GM19438 (cell line): ENCODE data around the gene TMEM190.
"Not testable (repeated sequence)": the region's sequence is repeated elsewhere in the genome, so short reads cannot be mapped to it uniquely, and the experiment has no call there.

Experiments
- ATAC-seq: cut with Tn5 transposase; IDR thresholded peaks from one replicate; pipeline ENCODE4 v1.9.1; 2021; ENCODE audit warnings: low read depth; ENCODE audit not compliant: unreplicated experiment

TMEM190 gene

DNA sequence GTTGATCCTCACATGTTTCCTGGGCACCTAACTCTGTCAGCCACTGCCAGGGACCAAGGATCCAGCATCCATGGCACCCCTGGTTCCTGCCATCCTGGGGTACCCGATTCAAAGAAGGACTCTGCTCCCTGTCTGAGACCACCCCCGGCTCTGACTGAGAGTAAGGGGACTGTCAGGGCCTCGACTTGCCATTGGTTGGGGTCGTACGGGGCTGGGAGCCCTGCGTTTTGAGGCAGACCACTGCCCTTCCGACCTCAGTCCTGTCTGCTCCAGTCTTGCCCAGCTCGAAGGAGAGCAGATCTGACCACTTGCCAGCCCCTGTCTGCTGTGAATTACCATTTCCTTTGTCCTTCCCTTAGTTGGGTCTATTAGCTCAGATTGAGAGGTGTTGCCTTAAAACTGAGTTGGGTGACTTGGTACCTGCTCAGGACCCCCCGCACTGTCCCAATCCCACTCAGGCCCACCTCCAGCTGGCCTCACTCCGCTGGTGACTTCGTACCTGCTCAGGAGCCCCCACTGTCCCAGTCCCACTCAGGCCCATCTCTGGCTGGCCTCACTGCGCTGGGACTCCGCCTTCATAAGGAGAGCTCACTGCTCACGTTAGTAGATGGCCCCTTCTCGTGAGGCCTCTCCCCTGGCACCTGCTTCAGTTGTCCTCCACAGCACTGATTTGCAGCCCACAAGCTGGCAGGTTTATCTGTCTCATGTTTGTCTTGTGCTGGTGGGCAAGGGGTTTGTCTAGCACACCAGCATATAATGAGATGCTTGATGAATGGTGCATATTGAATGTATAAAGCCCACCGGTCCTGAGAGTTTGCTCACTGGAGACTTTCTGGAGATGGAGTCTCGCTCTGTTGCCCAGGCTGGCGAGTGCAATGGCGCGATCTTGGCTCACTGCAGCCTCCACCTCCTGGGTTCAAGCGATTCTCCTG, 13.0 kb downstream of the TMEM190 start:
- ATAC-seq, result no peak

DNA sequence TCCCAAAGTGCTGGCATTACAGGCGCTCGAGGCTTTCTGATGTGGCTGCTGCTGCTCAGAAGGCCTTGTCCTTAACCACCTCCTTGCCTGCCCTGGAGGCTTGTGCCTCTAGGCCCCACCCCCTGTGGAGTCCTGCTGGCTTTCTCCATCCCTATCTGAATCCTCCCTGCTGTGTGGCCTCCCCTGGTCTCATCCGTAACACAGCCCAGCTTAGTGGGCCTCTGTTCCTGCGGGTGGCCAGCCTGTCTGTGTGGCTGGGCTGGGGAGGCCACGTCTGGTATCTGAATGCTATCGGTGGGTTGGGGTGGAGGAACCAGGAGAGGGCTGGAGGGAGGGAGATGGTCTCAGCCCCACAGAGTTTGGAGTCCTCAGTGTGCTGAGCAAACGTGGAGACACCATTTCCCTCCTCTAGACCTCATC, 13.8 kb downstream of the TMEM190 start:
- ATAC-seq, result no peak

DNA sequence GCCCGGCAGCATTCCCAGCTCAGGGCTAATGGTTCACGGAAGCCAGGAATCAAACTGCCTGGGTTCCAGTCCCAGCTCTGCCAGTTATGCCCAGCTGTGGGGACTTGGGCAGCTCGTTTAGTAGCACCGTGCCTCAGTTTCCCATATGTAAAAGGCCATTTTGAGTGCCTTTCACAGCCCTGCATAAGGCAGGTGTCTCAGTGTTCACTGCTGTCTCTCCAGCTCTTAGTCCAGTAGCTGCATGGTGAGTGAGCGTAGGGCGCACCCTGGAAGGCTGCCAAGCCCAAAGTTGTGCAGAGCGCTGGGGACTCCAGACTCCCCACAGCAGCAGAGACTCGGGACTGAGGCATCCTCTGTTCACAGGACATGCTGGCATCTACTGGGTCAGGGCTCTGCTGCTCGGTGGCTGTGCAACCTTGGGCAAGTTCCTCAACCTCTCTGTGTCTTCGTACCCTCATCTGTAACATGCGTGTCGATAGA, 14.6 kb downstream of the TMEM190 start:
- no peak for ATAC-seq

DNA sequence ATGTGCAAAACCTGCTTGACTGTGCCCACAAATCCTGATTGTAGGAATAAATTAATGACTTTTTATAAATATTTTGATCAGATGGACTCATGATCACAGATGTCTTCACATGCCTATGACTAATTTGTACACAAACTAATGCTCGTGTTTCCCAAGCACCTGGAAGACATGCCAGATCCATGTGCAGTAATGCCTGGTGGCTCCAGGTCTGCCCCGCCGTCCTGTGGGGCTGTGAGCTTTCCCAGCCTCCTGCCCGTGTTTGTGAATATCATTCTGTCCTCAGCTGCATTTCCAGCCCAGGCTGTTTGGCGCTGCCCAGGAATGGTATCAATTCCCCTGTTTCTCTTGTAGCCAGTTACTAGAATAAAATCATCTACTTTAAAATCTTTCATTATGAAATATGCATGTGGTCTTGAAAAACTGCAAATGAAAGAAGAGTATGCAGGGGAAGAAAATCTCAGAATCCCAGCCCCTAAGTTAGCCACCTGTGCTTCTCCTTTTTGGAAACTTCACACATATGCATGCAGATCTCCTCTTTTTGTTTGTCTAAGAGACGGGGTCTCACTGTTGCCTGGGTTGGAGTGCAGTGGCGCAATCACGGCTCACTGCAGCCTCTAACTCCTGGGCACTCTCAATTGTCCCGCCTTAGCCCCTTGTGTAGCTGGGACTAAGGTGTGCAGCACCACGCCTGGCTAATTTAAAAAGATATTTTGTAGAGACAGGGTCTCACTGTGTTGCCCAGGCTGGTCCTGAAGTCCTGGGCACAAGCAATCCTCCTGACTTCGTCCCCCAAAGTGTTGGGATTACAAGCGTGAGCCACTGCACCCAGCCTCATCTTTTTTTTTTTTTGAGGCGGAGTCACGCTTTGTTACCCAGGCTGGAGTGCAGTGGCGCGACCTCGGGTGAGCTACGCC, 15.3 kb downstream of the TMEM190 start:
- no peak for ATAC-seq

DNA sequence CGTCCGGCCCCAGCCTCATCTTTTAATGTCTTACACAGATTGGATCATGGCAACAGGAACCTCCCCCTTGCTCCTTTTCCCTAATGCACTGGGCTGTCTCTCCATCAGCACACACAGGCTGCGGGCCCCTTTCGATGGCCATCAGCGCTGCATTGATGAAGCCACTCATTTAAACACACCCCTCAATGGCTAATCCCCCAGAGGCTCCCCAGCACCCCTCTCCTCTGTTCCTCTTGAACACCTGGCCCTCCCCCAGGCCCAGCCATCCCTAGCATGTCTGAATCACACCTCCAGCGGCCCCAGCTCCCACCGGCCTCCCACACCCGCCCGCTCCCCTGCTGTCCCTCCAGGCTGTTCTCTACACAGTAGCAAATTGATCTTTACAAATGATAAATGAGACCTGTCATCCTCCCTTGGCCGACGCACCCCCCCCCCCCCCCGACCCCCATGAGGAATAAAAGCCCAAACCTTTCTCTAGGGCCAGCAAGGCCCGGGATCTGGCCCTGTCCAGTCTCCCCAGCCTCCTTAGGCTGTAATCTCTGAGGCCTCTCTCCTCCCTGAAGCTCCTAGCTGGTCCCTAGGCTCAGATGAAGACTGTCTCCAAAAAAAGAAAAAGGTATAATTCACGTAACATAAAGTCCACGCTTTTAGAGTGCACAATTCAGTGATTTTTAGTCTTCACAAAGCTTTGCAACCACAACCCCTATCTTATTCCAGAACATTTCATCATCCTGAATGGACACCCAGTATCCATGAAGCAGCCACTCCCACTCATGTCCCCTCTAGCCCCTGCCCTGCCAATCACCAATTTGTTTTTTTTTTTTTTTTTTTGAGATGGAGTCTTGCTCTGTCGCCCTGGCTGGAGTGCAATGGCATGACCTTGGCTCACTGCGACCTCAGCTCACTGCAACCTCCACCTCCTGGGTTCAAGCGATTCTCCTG, 16.5 kb downstream of the TMEM190 start:
- ATAC-seq, result no peak

- ATAC-seq, result no peak
Measured at GRCh38 chr19:55398200-55398925, 21.7 kb downstream of the TMEM190 start.

- no peak for ATAC-seq
Measured at GRCh38 chr19:55400281-55401087, 23.9 kb downstream of the TMEM190 start.

- not testable (repeated sequence) for ATAC-seq
Measured at GRCh38 chr19:55401390-55401789, 24.8 kb downstream of the TMEM190 start.

DNA sequence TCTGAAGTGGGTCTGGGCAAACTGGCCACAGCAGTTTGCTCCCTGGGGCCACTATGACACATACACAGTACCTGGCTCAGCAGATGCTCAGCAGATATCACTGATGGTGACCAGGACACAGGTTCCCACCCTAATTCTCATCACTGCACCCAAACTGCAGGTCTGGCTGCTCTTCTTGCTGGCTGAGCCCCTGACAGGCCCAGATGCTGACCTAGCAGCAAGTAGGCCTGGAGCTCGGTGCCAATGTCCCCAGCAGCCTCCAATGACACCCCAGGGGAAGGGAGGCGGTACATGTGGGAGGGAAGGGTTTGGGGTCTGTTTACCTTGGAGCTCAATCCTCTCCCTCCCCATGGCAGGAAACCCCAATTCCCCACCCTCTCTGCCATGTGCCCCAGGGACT, 25.9 kb downstream of the TMEM190 start:
- ATAC-seq, result no peak

- no peak for ATAC-seq
Measured at GRCh38 chr19:55405638-55406037, 29.0 kb downstream of the TMEM190 start.

DNA sequence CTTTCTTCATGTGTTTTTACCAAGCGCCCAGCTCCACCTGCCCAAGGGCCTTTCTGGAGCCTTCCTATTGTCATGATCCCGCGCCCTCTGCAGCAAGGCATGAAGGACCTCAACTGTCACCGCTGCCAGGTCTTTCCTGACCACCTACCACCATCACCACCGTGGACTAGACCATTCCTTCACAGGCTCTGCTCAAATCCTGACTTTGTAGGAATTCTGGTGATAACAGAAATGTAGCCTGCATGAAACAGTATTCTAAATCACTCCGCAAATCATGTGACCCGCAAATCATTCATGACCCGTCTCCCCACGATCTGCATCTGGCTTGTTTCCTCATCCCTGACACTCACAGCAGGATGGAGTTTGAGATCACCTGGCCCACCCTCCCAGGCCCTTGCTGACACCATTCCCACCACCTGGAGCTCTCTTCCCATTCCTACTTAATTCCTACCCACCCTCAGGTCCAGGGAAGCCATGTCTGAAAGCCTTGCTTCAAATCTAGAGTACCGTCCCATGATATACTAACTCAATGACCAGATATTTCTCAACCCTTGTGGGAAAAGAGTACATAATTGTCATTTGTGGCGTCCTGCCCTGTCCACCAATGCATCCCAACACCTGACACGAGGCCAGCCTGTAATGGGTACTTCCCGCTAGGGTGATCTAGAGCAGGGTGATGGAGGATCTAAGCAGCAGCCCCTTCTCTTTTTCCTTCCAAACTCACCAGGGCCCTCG, 29.6 kb downstream of the TMEM190 start:
- no peak for ATAC-seq

DNA sequence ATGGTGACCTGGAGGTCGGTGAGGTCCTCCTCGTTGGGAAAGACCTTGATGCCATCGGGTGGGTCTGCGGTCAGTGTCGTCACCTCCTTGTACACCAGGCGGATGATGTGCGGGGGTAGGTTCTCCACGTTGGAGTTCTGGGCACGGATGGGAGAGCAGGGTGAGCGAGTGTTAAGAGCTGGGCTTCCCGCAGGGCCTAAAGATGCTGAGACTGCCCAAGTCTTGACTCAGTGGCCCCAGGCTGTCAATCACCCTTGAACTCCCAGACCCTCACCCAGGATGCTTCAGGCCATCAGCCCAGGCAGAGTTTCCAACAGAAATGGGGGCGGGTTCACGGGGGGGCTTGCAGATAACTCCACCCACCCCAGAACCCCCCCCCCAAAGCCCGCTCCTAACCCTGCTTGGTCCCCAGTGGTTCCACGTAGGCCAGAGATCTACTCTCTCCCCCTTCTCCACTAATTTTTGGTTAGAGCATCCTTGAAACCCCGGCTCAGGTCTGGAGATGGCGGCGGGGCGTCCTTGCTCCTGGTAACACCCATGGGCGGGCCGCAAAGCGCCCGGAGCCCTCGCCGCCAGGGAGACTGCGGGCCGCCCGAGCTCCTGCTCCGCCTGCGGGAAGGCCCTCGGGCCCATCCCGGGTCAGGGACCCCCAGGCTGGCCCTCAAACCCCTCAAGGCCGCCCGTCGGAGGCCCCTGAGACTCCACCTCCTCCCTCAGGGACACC, 30.4 kb downstream of the TMEM190 start:
- ATAC-seq, result no peak

GRCh38 chr19:55407550-55407799, 30.8 kb downstream of the TMEM190 start, which contains the start of gene UBE2S:
Gene UBE2S, minus strand, starts transcription at chr19:55407788. Its CDS starts 199 bp downstream, at chr19:55407589.
- ATAC-seq, result not testable (repeated sequence)

- peak; percentile 90 for ATAC-seq
Measured at GRCh38 chr19:55407800-55408532, 31.3 kb downstream of the TMEM190 start.

DNA sequence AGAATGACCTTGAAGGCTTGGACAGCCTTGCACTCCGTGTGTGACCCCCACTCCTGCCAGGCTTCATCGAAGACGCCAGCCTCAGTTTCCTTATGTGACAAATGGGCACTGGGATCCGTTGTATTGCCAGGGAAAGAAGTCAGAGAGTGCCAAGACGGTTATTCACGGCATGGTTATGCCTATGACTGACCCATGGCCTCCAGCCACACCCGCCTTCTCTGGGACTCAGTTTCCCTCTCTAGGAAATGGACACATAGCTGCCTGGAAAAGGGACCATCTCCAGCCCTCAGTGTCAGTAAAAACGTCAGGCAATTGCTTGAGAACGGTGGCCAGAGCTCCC, 31.9 kb downstream of the TMEM190 start:
- ATAC-seq, result no peak

- not testable (repeated sequence) for ATAC-seq
Measured at GRCh38 chr19:55409179-55409578, 32.6 kb downstream of the TMEM190 start.

GRCh38 chr19:55410168-55410567, 33.5 kb downstream of the TMEM190 start:
- no peak for ATAC-seq
